Colonic mucosa (tissue), 4 donors: ENCODE measurements around the gene CENPN. TPM values are rescaled to one million over a fixed set of nuclear protein-coding genes. Genes with fewer than 3 reads are reported as not detected.

Experiments
- DNase-seq: peaks from one replicate; pipeline ENCODE4 v3.0.0-alpha.2; 2020
- H3K27ac ChIP-seq: fragments of 200-600 bp; one replicate; pipeline ENCODE4 v1.8.0; 2021
- H3K27me3 ChIP-seq: fragments of 200-600 bp; one replicate; pipeline ENCODE4 v1.8.0; 2021
- H3K36me3 ChIP-seq: fragments of 200-600 bp; one replicate; pipeline ENCODE4 v1.8.0; 2021
- H3K4me1 ChIP-seq: fragments of 200-600 bp; one replicate; pipeline ENCODE4 v1.8.0; 2021; ENCODE audit warnings: mild to moderate bottlenecking
- H3K4me3 ChIP-seq: fragments of 200-600 bp; one replicate; pipeline ENCODE4 v1.8.0; 2021
- H3K9ac ChIP-seq, 2 donors: one replicate each; pipeline ENCODE4 v1.7.0; 2013; ENCODE audit warnings: control low read depth in 2 of 2, low read depth in 2 of 2, low read length in 2 of 2
- H3K9me3 ChIP-seq: fragments of 200-600 bp; one replicate; pipeline ENCODE4 v1.8.0; 2021
- intact Hi-C: fragments of 100-400 bp; cut with DNase I; formaldehyde crosslinking; loops from one replicate; pipeline ENCODE4 v1.14.1; 2022
- total RNA-seq, 2 donors: library from RNA; stranded (reverse); fragmentation: NEBNext Ultra II Directional in 1 of 2; extraction: Animal tissue kit (Norgen Biotek cat#: 25700) in 1 of 2; gene quantifications; one replicate each; pipeline ENCODE4 v1.2.1, GENCODE V29; 2021
- TF ChIP-seq, protein P1 (sequence below): fragments of 200-600 bp; IDR thresholded peaks from one replicate; pipeline ENCODE4 v1.8.0; 2022; ENCODE audit warnings: antibody characterized with exemption, mild to moderate bottlenecking
- donor health status: healthy.
- donor health status: DM: no; HTN: no; CAD: no.
- donor health status: DM: no; HTN: no; CAD: no.

The CENPN gene
- total RNA-seq, 2 donors from 2014 or later, result 9.3 to 28.7 TPM

DNA sequence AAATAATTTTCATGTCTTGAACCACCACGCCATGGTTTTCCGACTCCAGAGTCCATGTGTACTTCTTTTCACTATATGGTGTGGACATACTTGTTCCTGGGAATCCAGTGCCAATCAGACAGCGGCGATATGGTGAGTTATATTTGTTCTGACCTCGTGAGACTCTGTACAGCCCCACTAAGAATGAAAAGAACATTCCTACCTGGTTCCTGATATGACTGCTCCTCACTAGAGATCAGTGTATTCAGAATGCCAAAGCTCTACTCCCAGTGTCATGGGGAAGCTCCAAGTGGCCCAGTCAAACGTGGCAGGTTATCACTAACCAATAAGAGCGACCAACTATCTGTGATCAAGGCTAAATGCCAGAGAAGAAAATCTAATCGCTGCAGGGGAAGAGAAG lies 64.0 kb downstream of the CENPN start:
- H3K27me3 ChIP-seq, result no peaks in the 10 kb centered on the region
- no peaks in the 10 kb centered on the region for H3K36me3 ChIP-seq
- H3K27ac ChIP-seq, result no peak overlapping the region
- TF ChIP-seq, protein P1, sequence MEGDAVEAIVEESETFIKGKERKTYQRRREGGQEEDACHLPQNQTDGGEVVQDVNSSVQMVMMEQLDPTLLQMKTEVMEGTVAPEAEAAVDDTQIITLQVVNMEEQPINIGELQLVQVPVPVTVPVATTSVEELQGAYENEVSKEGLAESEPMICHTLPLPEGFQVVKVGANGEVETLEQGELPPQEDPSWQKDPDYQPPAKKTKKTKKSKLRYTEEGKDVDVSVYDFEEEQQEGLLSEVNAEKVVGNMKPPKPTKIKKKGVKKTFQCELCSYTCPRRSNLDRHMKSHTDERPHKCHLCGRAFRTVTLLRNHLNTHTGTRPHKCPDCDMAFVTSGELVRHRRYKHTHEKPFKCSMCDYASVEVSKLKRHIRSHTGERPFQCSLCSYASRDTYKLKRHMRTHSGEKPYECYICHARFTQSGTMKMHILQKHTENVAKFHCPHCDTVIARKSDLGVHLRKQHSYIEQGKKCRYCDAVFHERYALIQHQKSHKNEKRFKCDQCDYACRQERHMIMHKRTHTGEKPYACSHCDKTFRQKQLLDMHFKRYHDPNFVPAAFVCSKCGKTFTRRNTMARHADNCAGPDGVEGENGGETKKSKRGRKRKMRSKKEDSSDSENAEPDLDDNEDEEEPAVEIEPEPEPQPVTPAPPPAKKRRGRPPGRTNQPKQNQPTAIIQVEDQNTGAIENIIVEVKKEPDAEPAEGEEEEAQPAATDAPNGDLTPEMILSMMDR, result no peak
- H3K4me3 ChIP-seq, result no peak overlapping the region
- intact Hi-C loops, result no loop called here
- H3K9ac ChIP-seq, result no peak overlapping the region
- no peak for DNase-seq
- H3K9me3 ChIP-seq, result no peaks in the 10 kb centered on the region
- no peaks in the 10 kb centered on the region for H3K4me1 ChIP-seq

DNA sequence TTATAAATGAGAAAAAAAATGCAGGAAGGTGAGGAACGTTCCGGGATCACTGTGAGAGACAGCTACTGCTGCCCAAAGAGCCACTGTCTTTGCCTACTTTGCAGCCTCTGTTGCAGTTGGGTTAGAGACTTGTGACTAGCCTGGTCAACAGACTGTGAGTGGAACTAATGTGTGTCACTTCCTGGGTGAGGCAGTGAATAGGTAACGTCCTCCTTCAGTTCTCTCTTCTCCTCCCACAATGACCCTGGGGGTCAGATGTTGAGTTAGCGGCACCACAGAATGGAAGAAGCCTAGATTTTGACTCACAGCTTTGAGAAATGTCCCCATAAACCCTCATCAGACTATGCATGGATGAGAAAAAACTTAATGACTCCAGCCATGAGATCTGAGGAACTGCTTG lies 64.8 kb downstream of the CENPN start:
- intact Hi-C loops, result no loop called here
- TF ChIP-seq, protein P1, result no peak

DNA sequence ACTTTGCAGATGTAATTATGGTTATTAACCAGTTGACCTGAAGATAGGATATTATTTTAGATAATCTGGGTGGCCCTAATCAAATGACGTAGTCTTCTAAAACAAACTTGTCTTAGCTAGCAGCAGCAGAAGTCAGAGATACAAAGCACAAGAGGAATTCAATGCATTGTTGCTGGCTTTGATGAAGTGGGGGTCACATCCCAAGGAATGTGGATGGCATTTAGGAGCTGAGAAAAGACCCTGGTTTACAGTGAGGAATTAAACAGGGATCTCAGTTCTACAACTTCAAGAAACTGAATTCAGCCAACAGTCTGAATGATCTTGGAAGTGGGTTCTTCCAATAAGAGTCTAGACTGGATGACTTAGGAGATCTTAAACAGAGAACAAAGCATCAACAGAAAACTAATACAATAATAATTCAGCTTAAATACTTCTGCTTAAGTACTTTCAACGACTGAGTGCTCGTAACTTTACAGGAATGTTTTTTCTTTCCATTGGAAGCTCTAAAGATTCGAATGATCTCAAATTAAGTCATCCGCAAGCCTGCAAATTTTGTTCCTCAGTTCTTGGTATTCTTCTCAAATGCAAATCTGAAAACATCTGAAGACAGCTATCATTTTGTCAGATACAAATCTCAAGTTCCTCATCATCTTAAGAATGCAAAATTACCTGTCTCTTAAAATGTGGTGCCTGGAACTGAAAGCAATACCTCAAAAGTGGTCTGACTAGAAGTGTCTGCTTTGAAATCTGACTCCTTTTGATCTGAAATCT lies 66.7 kb downstream of the CENPN start:
- TF ChIP-seq, protein P1, result no peak
- Histone ChIP-seq H3K4me3 (no peak overlapping the region), H3K9me3 (no peaks in the 10 kb centered on the region), H3K36me3 (no peaks in the 10 kb centered on the region), H3K4me1 (no peaks in the 10 kb centered on the region), H3K27ac (no peak overlapping the region), H3K27me3 (no peaks in the 10 kb centered on the region), H3K9ac (no peak overlapping the region)
- DNase-seq, result no peak
- intact Hi-C loops, result no loop called here

More for the DNA sequence above, 64.8 kb downstream of the CENPN start:
- Histone ChIP-seq H3K36me3 (no peaks in the 10 kb centered on the region), H3K4me3 (no peak overlapping the region), H3K4me1 (no peaks in the 10 kb centered on the region), H3K9ac (no peak overlapping the region), H3K27me3 (no peaks in the 10 kb centered on the region), H3K27ac (no peak overlapping the region), H3K9me3 (no peaks in the 10 kb centered on the region)
- no peak for DNase-seq

DNA sequence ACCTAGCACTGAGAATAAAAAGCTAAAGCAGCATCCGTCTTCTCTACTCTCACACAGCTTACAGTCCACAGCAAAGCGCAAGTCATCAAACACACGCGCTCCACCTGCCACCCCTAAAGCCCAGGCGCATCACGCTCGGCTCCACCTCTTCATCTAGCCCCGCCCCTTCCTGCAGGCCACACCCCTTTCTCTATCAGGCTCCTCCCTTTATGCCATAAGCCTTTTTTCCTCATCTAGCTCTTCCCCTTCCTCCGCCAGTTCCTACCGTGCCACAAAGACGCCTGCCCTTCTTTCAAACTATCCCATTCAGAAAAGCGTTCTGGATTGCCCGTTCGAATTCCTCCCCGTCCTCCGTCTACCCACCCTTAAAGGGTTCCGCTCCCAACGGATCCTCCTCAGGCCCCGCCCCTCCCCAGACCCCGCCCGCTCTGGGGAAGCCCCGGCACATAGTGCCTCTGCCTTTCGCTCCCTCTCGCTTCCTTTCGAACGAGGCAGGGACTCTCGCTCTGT lies 69.6 kb downstream of the CENPN start:
- Histone ChIP-seq H3K27me3 (no peaks in the 10 kb centered on the region), H3K4me1 (no peaks in the 10 kb centered on the region), H3K9me3 (no peaks in the 10 kb centered on the region), H3K27ac (peak overlapping the region; percentile 96), H3K36me3 (no peaks in the 10 kb centered on the region), H3K4me3 (peak overlapping the region; percentile 55), H3K9ac (peak overlapping the region; percentile 40 to 93)
- TF ChIP-seq, protein P1, result no peak
- peak; percentile 95 for DNase-seq
- intact Hi-C loops, result no loop called here

DNA sequence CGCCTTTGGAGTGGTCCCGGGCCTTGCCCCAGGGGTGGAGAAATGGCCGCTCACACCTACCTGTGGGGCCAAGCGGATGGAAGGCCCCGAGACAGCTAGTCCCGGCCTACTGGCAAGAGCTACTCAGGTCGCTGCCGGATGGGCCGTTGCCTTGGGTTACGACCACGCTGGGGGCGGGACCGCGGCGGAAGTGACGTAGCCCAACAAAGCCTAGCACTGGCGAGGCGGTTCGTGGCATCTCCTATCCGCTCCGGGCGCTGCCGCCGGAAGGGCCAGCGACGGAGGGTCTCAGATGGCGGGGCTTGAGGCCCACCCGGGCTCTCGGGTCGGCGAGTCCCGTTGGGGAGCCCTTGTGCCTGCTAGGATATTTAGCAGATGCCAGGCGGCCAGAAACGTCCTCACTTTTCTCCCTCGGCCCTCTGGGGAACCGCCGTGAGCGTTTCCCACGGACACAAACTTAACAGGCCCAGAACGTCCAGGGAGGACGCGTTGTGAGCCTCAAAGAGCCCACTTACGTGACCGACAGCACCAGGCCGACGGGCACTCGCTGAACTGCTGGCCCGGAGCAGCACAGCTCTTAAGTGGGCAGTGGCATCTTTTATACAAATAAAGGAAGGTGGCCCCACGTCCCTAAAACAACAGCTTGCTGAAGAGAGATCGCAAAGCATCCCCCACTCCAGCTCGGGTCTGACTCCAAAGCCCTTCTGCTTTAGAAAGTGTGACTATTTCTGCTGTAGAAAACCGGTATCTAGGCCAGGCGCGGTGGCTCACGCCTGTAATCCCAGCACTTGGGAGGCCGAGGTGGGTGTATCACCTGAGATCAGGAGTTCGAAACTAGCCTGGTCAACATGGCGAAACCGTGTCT lies 70.3 kb downstream of the CENPN start, which contains the start of gene C16orf46:
C16orf46 (minus strand) TSS at position 163 of the 865 bp plus-strand sequence. CDS start 13,283 bp downstream, outside the sequence.
- TF ChIP-seq, protein P1, result no peak
- peak within 1 kb of the TSS; percentile 96 for H3K27ac ChIP-seq
- no peaks in the 10 kb centered on the region for H3K27me3 ChIP-seq
- peak; percentile 99 for DNase-seq
- peak within 1 kb of the TSS; percentile 55 for H3K4me3 ChIP-seq
- intact Hi-C loops, result no loop called here
- H3K4me1 ChIP-seq, result no peaks in the 10 kb centered on the region
- no peaks in the 10 kb centered on the region for H3K36me3 ChIP-seq
- no peaks in the 10 kb centered on the region for H3K9me3 ChIP-seq
- peak within 1 kb of the TSS; percentile 86 to 93 for H3K9ac ChIP-seq
